Measurements from ENCODE around the gene ABCB11.

- TF ChIP-seq CTCF (IDR thresholded peaks at IDR 0.05) (no peak), POLR2A (IDR thresholded peaks at IDR 0.05) (no peak)
These were observed 33.3 kb downstream of the ABCB11 start for GRCh38 chr2:168997794-168998193.
